ENCODE measurements around the gene DMBX1.

GRCh38 chr1:46456411-46456963 is 33.1 kb upstream of the DMBX1 start:
- no peak for TF ChIP-seq CTCF (IDR thresholded peaks at IDR 0.05)
- TF ChIP-seq POLR2A (IDR thresholded peaks at IDR 0.05), result no peak

Measured in stomach (tissue), 4 donors.